ENCODE measurements around the gene CDC42SE2.

CDC42SE2 gene

DNA sequence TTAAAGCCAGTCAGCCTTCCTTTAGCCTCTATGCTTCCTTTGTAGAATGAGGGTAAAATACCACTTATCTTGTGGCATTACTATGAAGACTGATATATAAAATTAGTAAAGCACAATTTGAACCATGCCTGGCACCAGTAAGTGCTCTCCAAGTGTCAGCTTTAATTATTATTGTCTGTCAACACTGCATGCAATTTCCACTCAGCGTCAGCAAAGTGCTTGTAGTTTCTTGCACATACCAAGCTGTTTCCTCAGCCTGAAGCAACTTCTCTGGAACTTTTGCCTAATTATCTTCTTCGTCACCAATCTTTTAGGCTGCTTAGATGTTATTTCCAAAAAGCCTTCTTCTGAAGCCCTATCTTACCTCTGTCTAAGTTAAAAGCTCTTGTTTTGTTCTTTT lies 177.3 kb downstream of the CDC42SE2 start:
- no peak for DNase-seq (ENCODE audit: low read depth)

Data from stimulated activated CD8-positive, alpha-beta memory T cell treated with anti-CD3 and anti-CD28 coated beads, Interleukin-15, amount 100 ng/mL, for 1 hour (primary cell).